NCI-H1694 (cell line): ENCODE data around the gene SYT12.
"Not testable (repeated sequence)": the region's sequence is repeated elsewhere in the genome, so short reads cannot be mapped to it uniquely, and the experiment has no call there.

ENCODE experiments used
- DNase-seq: peaks from one replicate; lab custom pipeline; 2025; lab: John Stamatoyannopoulos, UW

The SYT12 gene

GRCh38 chr11:66999555-66999954, 23.4 kb upstream of the SYT12 start:
- DNase-seq: no peak

- DNase-seq: no peak
These were observed 21.6 kb upstream of the SYT12 start for GRCh38 chr11:67001332-67001731.

- DNase-seq: no peak
These were observed 20.5 kb upstream of the SYT12 start for GRCh38 chr11:67002297-67002913.

GRCh38 chr11:67002921-67003411, 20.0 kb upstream of the SYT12 start:
- DNase-seq: no peak

- not testable (repeated sequence) for DNase-seq
These were observed 17.7 kb upstream of the SYT12 start for GRCh38 chr11:67005200-67005599.

GRCh38 chr11:67006029-67006884, 16.7 kb upstream of the SYT12 start:
- no peak for DNase-seq

GRCh38 chr11:67007126-67007525, 15.8 kb upstream of the SYT12 start:
- DNase-seq: no peak

- no peak for DNase-seq
These were observed 12.5 kb upstream of the SYT12 start for GRCh38 chr11:67010296-67010905.

- DNase-seq: no peak
These were observed 9.4 kb upstream of the SYT12 start for GRCh38 chr11:67013511-67014045.

- DNase-seq: no peak
These were observed 8.6 kb upstream of the SYT12 start for GRCh38 chr11:67014343-67014742.

GRCh38 chr11:67015048-67015447, 7.9 kb upstream of the SYT12 start:
- DNase-seq: no peak

- no peak for DNase-seq
These were observed 6.4 kb upstream of the SYT12 start for GRCh38 chr11:67016550-67016949.

GRCh38 chr11:67020949-67021348, 2.0 kb upstream of the SYT12 start:
- DNase-seq: no peak

GRCh38 chr11:67022341-67022933, 497 bp upstream of the SYT12 start:
- DNase-seq: peak; percentile 53

- DNase-seq: no peak
These were observed 1.0 kb downstream of the SYT12 start for GRCh38 chr11:67023957-67024353.

- no peak for DNase-seq
These were observed 1.5 kb downstream of the SYT12 start for GRCh38 chr11:67024410-67024809.

- no peak for DNase-seq
These were observed 2.0 kb downstream of the SYT12 start for GRCh38 chr11:67024966-67025365.

GRCh38 chr11:67025750-67026149, 2.8 kb downstream of the SYT12 start:
- no peak for DNase-seq

GRCh38 chr11:67026941-67027340, 4.0 kb downstream of the SYT12 start:
- no peak for DNase-seq

- DNase-seq: no peak
These were observed 4.6 kb downstream of the SYT12 start for GRCh38 chr11:67027483-67027930.

GRCh38 chr11:67027943-67028542, 5.1 kb downstream of the SYT12 start:
- no peak for DNase-seq

- no peak for DNase-seq
These were observed 6.2 kb downstream of the SYT12 start for GRCh38 chr11:67029146-67029545.
